ENCODE results near the gene IFT88. TPM values are rescaled to one million over a fixed set of nuclear protein-coding genes. Genes with fewer than 3 reads are reported as not detected.

Gene IFT88
- total RNA-seq, 1 donor from 2014 or later: 13.6 TPM

GRCh38 chr13:20696073-20696472 is 129.1 kb downstream of the IFT88 start:
- no peak overlapping the region for H3K27ac ChIP-seq
- no peaks in the 10 kb centered on the region for H3K27me3 ChIP-seq
- H3K9me3 ChIP-seq: no peaks in the 10 kb centered on the region
- no peak overlapping the region for H3K4me3 ChIP-seq
- DNase-seq (no peak), ATAC-seq (no peak)
- intact Hi-C loops (cut with DNase I): no loop called here
- H3K36me3 ChIP-seq: peaks cover 2% of the 10 kb centered on the region
- TF ChIP-seq CTCF (IDR thresholded peaks at IDR 0.05): no peak
- H3K4me1 ChIP-seq: no peaks in the 10 kb centered on the region

DNA sequence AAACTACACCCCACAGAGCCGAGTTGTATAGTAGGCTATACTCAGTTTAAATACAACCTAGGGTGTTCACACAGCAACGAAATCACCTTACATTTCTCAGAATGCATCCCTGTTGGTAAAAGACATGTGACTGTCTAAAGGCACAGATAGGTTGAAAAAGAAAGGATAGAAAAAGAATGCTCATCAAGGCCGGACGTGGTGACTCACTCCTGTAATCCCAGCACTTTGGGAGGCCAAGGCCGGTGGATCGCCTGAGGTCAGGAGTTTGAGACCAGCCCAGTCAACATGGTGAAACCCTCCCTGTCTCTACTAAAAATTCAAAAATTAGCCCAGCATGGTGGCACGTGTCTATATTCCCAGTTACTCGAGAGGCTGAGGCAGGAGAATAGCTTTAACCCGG is 132.8 kb downstream of the IFT88 start:
- intact Hi-C loops (cut with DNase I): no loop called here
- H3K36me3 ChIP-seq: no peaks in the 10 kb centered on the region
- no peak overlapping the region for H3K4me3 ChIP-seq
- H3K27me3 ChIP-seq: no peaks in the 10 kb centered on the region
- DNase-seq (no peak), ATAC-seq (no peak)
- H3K27ac ChIP-seq: no peak overlapping the region
- H3K4me1 ChIP-seq: peaks cover 11% of the 10 kb centered on the region
- no peaks in the 10 kb centered on the region for H3K9me3 ChIP-seq
- no peak for TF ChIP-seq CTCF (IDR thresholded peaks at IDR 0.05)

DNA sequence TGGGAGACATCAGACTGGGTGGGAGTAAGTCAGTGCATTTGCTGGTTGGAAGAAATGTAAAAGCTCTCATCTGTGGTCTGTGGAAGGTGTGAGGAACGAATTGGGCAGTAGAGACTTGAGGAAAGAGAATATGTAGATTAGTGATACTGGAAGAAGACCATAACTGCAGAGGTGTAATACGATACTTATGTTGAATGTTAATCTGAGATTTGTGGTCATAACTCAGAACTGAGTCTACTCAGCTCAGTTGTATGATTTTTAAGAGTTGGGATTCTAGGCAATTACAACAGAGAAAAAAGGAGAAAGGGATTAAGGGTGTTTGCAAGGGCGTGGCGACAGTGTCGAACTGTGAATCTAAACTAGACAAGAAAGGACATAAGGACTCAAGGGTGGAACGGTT is 133.3 kb downstream of the IFT88 start:
- no peak for ATAC-seq
- intact Hi-C loops (cut with DNase I): no loop called here

GRCh38 chr13:20701461-20701860 is 134.5 kb downstream of the IFT88 start:
- no peak for TF ChIP-seq CTCF (IDR thresholded peaks at IDR 0.05)
- H3K4me1 ChIP-seq: peaks cover 11% of the 10 kb centered on the region
- no peak overlapping the region for H3K27ac ChIP-seq
- ATAC-seq: no peak
- H3K4me3 ChIP-seq: no peak overlapping the region
- intact Hi-C loops (cut with DNase I): no loop called here
- H3K27me3 ChIP-seq: no peaks in the 10 kb centered on the region
- no peaks in the 10 kb centered on the region for H3K9me3 ChIP-seq
- DNase-seq: no peak
- H3K36me3 ChIP-seq: no peaks in the 10 kb centered on the region

More for the DNA sequence above, 133.3 kb downstream of the IFT88 start:
- Histone ChIP-seq H3K27me3 (no peaks in the 10 kb centered on the region), H3K9me3 (no peaks in the 10 kb centered on the region), H3K4me3 (no peak overlapping the region), H3K27ac (no peak overlapping the region), H3K4me1 (peaks cover 11% of the 10 kb centered on the region), H3K36me3 (no peaks in the 10 kb centered on the region)
- no peak for DNase-seq
- TF ChIP-seq CTCF (IDR thresholded peaks at IDR 0.05): no peak

GRCh38 chr13:20702530-20702914 is 135.6 kb downstream of the IFT88 start:
- Histone ChIP-seq H3K9me3 (no peaks in the 10 kb centered on the region), H3K36me3 (no peaks in the 10 kb centered on the region), H3K4me1 (peaks cover 11% of the 10 kb centered on the region), H3K4me3 (peak overlapping the region; percentile 58), H3K27ac (no peak overlapping the region), H3K27me3 (no peaks in the 10 kb centered on the region)
- intact Hi-C loops (cut with DNase I): no loop called here
- DNase-seq (no peak), ATAC-seq (no peak)
- no peak for TF ChIP-seq CTCF (IDR thresholded peaks at IDR 0.05)
